OCI-LY7 (cell line): ENCODE results near the gene TAF11L13.

Experiments
- EZH2phosphoT487 ChIP-seq: fragments of 200-600 bp; sonication (generic); IDR thresholded peaks from 2 replicates; pipeline ENCODE4 v1.6.1; 2018; ENCODE audit warnings: low read depth, borderline replicate concordance, mild to moderate bottlenecking, mixed run types, antibody characterized with exemption, low read length, moderate library complexity, mixed read lengths
- TF ChIP-seq, protein P1 (sequence below): fragments of 200-600 bp; sonication (generic); conservative IDR thresholded peaks from 2 replicates; pipeline ENCODE4 v1.5.1; 2014; ENCODE audit warnings: mild to moderate bottlenecking, antibody characterized with exemption, low read length, moderate library complexity, mixed read lengths

GRCh38 chr5:17665836-17666235 lies 33.9 kb downstream of the TAF11L13 start:
- TF ChIP-seq, protein P1, sequence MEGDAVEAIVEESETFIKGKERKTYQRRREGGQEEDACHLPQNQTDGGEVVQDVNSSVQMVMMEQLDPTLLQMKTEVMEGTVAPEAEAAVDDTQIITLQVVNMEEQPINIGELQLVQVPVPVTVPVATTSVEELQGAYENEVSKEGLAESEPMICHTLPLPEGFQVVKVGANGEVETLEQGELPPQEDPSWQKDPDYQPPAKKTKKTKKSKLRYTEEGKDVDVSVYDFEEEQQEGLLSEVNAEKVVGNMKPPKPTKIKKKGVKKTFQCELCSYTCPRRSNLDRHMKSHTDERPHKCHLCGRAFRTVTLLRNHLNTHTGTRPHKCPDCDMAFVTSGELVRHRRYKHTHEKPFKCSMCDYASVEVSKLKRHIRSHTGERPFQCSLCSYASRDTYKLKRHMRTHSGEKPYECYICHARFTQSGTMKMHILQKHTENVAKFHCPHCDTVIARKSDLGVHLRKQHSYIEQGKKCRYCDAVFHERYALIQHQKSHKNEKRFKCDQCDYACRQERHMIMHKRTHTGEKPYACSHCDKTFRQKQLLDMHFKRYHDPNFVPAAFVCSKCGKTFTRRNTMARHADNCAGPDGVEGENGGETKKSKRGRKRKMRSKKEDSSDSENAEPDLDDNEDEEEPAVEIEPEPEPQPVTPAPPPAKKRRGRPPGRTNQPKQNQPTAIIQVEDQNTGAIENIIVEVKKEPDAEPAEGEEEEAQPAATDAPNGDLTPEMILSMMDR, result no peak
- TF ChIP-seq EZH2phosphoT487, result no peak
